Tibial nerve (tissue), 4 donors: ENCODE results near the gene PHACTR1.

ENCODE experiments used
- EP300 ChIP-seq, 2 donors: sonication (generic); formaldehyde crosslinking; IDR thresholded peaks; one replicate each; pipeline ENCODE4 v1.6.1; 2017; ENCODE audit warnings: antibody characterized with exemption in 2 of 2, mild to moderate bottlenecking in 1 of 2
- POLR2A ChIP-seq, 2 donors: fragments of 450-650 bp; IDR thresholded peaks; one replicate each; pipeline ENCODE4 v1.6.1; 2017; ENCODE audit warnings: antibody characterized with exemption in 2 of 2, mild to moderate bottlenecking in 2 of 2, moderate library complexity in 2 of 2
- TF ChIP-seq, protein P1 (sequence below), 5 experiments: fragments of 200-600 bp in 3 of 5; fragments of 450-650 bp in 2 of 5; sonication (generic) in 3 of 5; IDR thresholded peaks; one replicate each; pipeline ENCODE4 v1.5.1; 2016 to 2019; ENCODE audit warnings: antibody characterized with exemption in 5 of 5, mild to moderate bottlenecking in 3 of 5, moderate library complexity in 2 of 5

DNA sequence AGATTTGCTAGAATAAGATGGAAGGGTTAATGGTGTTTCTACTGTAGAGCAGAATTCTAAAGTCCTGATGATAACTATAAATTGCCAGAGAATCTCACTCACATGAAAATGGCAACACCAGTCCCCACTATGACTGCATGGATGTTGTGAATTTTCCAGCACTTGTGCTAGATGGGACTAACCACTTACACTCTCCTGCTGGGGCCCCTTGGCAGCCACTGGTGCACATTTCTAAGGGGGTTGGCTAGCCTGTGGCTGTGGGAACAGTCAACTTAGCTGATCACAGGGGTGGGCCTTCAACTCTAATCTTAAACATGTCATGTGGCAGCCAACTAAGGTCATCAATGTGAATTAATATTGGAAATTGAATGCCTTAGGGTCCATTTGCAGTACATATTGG is 271.2 kb downstream of the PHACTR1 start:
- TF ChIP-seq POLR2A (IDR thresholded peaks at IDR 0.05) (no peak), EP300 (IDR thresholded peaks at IDR 0.05) (no peak)
- TF ChIP-seq, protein P1, sequence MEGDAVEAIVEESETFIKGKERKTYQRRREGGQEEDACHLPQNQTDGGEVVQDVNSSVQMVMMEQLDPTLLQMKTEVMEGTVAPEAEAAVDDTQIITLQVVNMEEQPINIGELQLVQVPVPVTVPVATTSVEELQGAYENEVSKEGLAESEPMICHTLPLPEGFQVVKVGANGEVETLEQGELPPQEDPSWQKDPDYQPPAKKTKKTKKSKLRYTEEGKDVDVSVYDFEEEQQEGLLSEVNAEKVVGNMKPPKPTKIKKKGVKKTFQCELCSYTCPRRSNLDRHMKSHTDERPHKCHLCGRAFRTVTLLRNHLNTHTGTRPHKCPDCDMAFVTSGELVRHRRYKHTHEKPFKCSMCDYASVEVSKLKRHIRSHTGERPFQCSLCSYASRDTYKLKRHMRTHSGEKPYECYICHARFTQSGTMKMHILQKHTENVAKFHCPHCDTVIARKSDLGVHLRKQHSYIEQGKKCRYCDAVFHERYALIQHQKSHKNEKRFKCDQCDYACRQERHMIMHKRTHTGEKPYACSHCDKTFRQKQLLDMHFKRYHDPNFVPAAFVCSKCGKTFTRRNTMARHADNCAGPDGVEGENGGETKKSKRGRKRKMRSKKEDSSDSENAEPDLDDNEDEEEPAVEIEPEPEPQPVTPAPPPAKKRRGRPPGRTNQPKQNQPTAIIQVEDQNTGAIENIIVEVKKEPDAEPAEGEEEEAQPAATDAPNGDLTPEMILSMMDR (IDR thresholded peaks at IDR 0.05) = no peak
